HEK293 (cell line): ENCODE results near the gene ZSWIM4.

Experiments used
- CTCF ChIA-PET: fragments of 350-600 bp; formaldehyde crosslinking; extraction: SDS; loops from one replicate; lab custom pipeline; 2021; ENCODE audit warnings: antibody characterized with exemption; lab: Yijun Ruan, JAX
- POLR2A ChIA-PET: fragments of 300-600 bp; formaldehyde crosslinking; extraction: SDS; loops from one replicate; lab custom pipeline; 2020; ENCODE audit warnings: antibody characterized with exemption, inconsistent platforms; lab: Yijun Ruan, JAX
- H3K27ac ChIP-seq: fragments of 200-500 bp; sonication (Bioruptor generic); 2 replicates; pipeline ENCODE4 v1.5.1; 2014; ENCODE audit warnings: low read depth, low read length, control low read depth, inconsistent platforms; ENCODE audit errors: extremely low read depth
- H3K36me3 ChIP-seq, 2 experiments: fragments of 200-500 bp in 1 of 2; sonication (Bioruptor generic) in 1 of 2; 1 replicate in 1 of 2; 2 replicates in 1 of 2; pipeline ENCODE4 v1.5.1; 2014 to 2017; ENCODE audit warnings: inconsistent platforms in 2 of 2, low read length in 2 of 2; ENCODE audit not compliant: control insufficient read depth in 2 of 2, insufficient read depth in 1 of 2
- H3K4me1 ChIP-seq: fragments of 200-500 bp; sonication (Bioruptor generic); 2 replicates; pipeline ENCODE4 v1.5.1; 2014; ENCODE audit warnings: mild to moderate bottlenecking, low read length, inconsistent platforms; ENCODE audit not compliant: control insufficient read depth, insufficient read depth
- H3K4me3 ChIP-seq: 2 replicates; pipeline ENCODE4 v1.5.1; 2011; ENCODE audit warnings: low read depth, mild to moderate bottlenecking, control low read depth, low read length, moderate library complexity
- H3K9me3 ChIP-seq: fragments of 200-500 bp; sonication (Bioruptor generic); 2 replicates; pipeline ENCODE4 v1.5.1; 2014; ENCODE audit warnings: low read depth, low read length, inconsistent platforms; ENCODE audit not compliant: control insufficient read depth, insufficient read depth
- BCL11B ChIP-seq: fragments of 450-650 bp; formaldehyde crosslinking; IDR thresholded peaks from 2 replicates; pipeline ENCODE4 v1.5.1; 2016; ENCODE audit warnings: low read depth, missing biosample characterization, missing genetic modification characterization
- GLIS2 ChIP-seq: fragments of 450-650 bp; formaldehyde crosslinking; IDR thresholded peaks from 2 replicates; pipeline ENCODE4 v1.5.1; 2016; ENCODE audit warnings: missing biosample characterization, missing genetic modification characterization
- HOXC10 ChIP-seq: sonication (generic); formaldehyde crosslinking; IDR thresholded peaks from 2 replicates; pipeline ENCODE4 v1.8.1; 2023; ENCODE audit warnings: mild to moderate bottlenecking, missing genetic modification reagents
- REPIN1 ChIP-seq: fragments of 450-650 bp; formaldehyde crosslinking; IDR thresholded peaks from 2 replicates; pipeline ENCODE4 v1.5.1; 2017; ENCODE audit warnings: missing biosample characterization, missing genetic modification characterization, low read depth
- ZBTB20 ChIP-seq: fragments of 450-650 bp; formaldehyde crosslinking; IDR thresholded peaks from 2 replicates; pipeline ENCODE4 v1.5.1; 2016; ENCODE audit warnings: missing biosample characterization, missing genetic modification characterization
- ZBTB7A ChIP-seq: fragments of 450-650 bp; formaldehyde crosslinking; IDR thresholded peaks from 2 replicates; pipeline ENCODE4 v1.5.1; 2016; ENCODE audit warnings: low read depth, missing biosample characterization, missing genetic modification characterization
- ZBTB8A ChIP-seq: fragments of 450-650 bp; formaldehyde crosslinking; IDR thresholded peaks from 2 replicates; pipeline ENCODE4 v1.5.1; 2016; ENCODE audit warnings: missing biosample characterization, missing genetic modification characterization
- ZIC2 ChIP-seq: fragments of 450-650 bp; formaldehyde crosslinking; IDR thresholded peaks from 2 replicates; pipeline ENCODE4 v1.5.1; 2016; ENCODE audit warnings: missing biosample characterization, missing genetic modification characterization
- ZNF138 ChIP-seq: fragments of 450-650 bp; formaldehyde crosslinking; IDR thresholded peaks from 2 replicates; pipeline ENCODE4 v1.5.1; 2016; ENCODE audit warnings: missing biosample characterization, missing genetic modification characterization, borderline replicate concordance
- ZNF214 ChIP-seq: fragments of 450-650 bp; formaldehyde crosslinking; IDR thresholded peaks from 2 replicates; pipeline ENCODE4 v1.5.1; 2017; ENCODE audit warnings: missing biosample characterization, mild to moderate bottlenecking, missing genetic modification characterization, borderline replicate concordance
- ZNF521 ChIP-seq: fragments of 450-650 bp; formaldehyde crosslinking; IDR thresholded peaks from 2 replicates; pipeline ENCODE4 v1.5.1; 2017; ENCODE audit warnings: missing biosample characterization, mild to moderate bottlenecking, missing genetic modification characterization
- ZNF561 ChIP-seq: fragments of 450-650 bp; IDR thresholded peaks from 2 replicates; pipeline ENCODE4 v1.5.1; 2018; ENCODE audit warnings: missing biosample characterization, missing genetic modification characterization, borderline replicate concordance
- ZNF571 ChIP-seq: fragments of 450-650 bp; formaldehyde crosslinking; IDR thresholded peaks from 2 replicates; pipeline ENCODE4 v1.5.0; 2017; ENCODE audit warnings: missing biosample characterization, missing genetic modification characterization
- ZNF76 ChIP-seq: fragments of 450-650 bp; formaldehyde crosslinking; IDR thresholded peaks from 2 replicates; pipeline ENCODE4; 2016; ENCODE audit warnings: low read depth, missing biosample characterization, missing genetic modification characterization, borderline replicate concordance
- ZSCAN30 ChIP-seq: fragments of 450-650 bp; IDR thresholded peaks from 2 replicates; pipeline ENCODE4 v1.5.1; 2018; ENCODE audit warnings: missing biosample characterization, mild to moderate bottlenecking, missing genetic modification characterization, moderate library complexity
- TF ChIP-seq, protein P1 (sequence below): fragments of 450-650 bp; formaldehyde crosslinking; IDR thresholded peaks from 2 replicates; pipeline ENCODE4 v1.5.1; 2016; ENCODE audit warnings: missing biosample characterization, missing genetic modification characterization, borderline replicate concordance
- TF ChIP-seq, protein P2 (sequence below): fragments of 450-650 bp; formaldehyde crosslinking; IDR thresholded peaks from 2 replicates; pipeline ENCODE4 v1.5.1; 2016; ENCODE audit warnings: missing biosample characterization, missing genetic modification characterization
- TF ChIP-seq, protein P3 (sequence below): fragments of 450-650 bp; formaldehyde crosslinking; IDR thresholded peaks from 2 replicates; pipeline ENCODE4 v1.5.1; 2017; ENCODE audit warnings: missing biosample characterization, missing genetic modification characterization
- TF ChIP-seq, protein P4 (sequence below): fragments of 450-650 bp; formaldehyde crosslinking; conservative IDR thresholded peaks from 2 replicates; pipeline ENCODE4 v1.5.1; 2016; ENCODE audit warnings: low read depth, missing biosample characterization, missing genetic modification characterization

ZSWIM4 gene

DNA sequence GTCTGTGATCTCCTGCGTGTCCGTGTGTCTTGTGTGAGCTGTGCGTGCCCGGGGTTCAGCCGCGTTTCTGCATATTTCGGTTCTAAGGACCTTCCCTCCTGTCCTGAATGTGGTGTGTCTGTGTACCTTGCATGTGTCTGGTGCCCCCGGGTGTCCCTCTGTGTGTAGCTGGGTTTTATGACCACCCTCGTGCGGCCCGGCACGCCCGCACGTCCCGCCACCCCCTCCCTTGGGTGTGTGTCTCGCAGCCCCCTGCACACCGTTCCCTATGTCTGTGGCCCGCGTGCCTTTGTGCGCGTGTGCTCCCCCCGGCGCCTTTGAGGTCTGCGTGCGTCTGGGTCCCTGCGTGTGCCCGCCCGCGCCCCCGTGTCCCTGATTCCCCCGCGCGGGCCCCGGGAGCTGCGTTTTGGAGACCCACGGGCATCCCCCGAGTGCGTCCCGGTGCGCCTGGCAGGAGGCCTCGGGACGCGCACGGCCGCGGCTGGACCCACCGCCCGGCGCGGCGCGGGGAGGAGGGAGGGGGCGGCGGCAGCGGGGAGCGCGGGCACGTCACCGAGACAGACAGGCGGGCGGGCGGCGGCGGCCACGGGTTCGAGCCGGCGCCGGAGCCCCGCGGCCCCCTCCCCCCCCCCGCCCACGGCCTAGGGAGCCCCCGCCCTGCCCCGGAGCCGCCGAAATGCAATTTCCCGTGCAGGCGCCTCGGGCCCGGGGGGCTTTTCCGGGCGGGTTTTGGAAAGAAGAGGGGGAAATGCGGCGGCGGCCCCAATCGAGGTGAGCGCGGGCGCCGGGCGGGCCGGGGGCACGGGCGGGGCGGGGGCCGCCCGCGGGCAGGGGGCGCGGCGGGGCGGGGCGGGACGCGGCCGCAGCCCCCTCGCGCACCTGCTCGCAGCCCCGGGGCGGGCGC lies 69.7 kb downstream of the ZSWIM4 start (continued):
- TF ChIP-seq HOXC10 (CRISPR knock-in tag) (no peak), ZBTB20 (tag by site-specific recombination) (peak; percentile 72), ZNF571 (no peak), ZNF138 (tag by site-specific recombination) (no peak), ZNF214 (tag by site-specific recombination) (no peak), ZBTB7A (tag by site-specific recombination) (peak; percentile 66; the same call in 1 of the 2 replicates), ZNF521 (no peak), BCL11B (tag by site-specific recombination) (no peak), REPIN1 (tag by site-specific recombination) (no peak)
- TF ChIP-seq, protein P1, sequence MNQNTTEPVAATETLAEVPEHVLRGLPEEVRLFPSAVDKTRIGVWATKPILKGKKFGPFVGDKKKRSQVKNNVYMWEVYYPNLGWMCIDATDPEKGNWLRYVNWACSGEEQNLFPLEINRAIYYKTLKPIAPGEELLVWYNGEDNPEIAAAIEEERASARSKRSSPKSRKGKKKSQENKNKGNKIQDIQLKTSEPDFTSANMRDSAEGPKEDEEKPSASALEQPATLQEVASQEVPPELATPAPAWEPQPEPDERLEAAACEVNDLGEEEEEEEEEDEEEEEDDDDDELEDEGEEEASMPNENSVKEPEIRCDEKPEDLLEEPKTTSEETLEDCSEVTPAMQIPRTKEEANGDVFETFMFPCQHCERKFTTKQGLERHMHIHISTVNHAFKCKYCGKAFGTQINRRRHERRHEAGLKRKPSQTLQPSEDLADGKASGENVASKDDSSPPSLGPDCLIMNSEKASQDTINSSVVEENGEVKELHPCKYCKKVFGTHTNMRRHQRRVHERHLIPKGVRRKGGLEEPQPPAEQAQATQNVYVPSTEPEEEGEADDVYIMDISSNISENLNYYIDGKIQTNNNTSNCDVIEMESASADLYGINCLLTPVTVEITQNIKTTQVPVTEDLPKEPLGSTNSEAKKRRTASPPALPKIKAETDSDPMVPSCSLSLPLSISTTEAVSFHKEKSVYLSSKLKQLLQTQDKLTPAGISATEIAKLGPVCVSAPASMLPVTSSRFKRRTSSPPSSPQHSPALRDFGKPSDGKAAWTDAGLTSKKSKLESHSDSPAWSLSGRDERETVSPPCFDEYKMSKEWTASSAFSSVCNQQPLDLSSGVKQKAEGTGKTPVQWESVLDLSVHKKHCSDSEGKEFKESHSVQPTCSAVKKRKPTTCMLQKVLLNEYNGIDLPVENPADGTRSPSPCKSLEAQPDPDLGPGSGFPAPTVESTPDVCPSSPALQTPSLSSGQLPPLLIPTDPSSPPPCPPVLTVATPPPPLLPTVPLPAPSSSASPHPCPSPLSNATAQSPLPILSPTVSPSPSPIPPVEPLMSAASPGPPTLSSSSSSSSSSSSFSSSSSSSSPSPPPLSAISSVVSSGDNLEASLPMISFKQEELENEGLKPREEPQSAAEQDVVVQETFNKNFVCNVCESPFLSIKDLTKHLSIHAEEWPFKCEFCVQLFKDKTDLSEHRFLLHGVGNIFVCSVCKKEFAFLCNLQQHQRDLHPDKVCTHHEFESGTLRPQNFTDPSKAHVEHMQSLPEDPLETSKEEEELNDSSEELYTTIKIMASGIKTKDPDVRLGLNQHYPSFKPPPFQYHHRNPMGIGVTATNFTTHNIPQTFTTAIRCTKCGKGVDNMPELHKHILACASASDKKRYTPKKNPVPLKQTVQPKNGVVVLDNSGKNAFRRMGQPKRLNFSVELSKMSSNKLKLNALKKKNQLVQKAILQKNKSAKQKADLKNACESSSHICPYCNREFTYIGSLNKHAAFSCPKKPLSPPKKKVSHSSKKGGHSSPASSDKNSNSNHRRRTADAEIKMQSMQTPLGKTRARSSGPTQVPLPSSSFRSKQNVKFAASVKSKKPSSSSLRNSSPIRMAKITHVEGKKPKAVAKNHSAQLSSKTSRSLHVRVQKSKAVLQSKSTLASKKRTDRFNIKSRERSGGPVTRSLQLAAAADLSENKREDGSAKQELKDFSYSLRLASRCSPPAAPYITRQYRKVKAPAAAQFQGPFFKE (tag by site-specific recombination), result no peak
- TF ChIP-seq, protein P2, sequence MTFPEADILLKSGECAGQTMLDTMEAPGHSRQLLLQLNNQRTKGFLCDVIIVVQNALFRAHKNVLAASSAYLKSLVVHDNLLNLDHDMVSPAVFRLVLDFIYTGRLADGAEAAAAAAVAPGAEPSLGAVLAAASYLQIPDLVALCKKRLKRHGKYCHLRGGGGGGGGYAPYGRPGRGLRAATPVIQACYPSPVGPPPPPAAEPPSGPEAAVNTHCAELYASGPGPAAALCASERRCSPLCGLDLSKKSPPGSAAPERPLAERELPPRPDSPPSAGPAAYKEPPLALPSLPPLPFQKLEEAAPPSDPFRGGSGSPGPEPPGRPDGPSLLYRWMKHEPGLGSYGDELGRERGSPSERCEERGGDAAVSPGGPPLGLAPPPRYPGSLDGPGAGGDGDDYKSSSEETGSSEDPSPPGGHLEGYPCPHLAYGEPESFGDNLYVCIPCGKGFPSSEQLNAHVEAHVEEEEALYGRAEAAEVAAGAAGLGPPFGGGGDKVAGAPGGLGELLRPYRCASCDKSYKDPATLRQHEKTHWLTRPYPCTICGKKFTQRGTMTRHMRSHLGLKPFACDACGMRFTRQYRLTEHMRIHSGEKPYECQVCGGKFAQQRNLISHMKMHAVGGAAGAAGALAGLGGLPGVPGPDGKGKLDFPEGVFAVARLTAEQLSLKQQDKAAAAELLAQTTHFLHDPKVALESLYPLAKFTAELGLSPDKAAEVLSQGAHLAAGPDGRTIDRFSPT (tag by site-specific recombination), result peak; percentile 12; the same call in 1 of the 2 replicates
- TF ChIP-seq, protein P3, sequence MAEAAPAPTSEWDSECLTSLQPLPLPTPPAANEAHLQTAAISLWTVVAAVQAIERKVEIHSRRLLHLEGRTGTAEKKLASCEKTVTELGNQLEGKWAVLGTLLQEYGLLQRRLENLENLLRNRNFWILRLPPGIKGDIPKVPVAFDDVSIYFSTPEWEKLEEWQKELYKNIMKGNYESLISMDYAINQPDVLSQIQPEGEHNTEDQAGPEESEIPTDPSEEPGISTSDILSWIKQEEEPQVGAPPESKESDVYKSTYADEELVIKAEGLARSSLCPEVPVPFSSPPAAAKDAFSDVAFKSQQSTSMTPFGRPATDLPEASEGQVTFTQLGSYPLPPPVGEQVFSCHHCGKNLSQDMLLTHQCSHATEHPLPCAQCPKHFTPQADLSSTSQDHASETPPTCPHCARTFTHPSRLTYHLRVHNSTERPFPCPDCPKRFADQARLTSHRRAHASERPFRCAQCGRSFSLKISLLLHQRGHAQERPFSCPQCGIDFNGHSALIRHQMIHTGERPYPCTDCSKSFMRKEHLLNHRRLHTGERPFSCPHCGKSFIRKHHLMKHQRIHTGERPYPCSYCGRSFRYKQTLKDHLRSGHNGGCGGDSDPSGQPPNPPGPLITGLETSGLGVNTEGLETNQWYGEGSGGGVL (tag by site-specific recombination), result no peak

DNA sequence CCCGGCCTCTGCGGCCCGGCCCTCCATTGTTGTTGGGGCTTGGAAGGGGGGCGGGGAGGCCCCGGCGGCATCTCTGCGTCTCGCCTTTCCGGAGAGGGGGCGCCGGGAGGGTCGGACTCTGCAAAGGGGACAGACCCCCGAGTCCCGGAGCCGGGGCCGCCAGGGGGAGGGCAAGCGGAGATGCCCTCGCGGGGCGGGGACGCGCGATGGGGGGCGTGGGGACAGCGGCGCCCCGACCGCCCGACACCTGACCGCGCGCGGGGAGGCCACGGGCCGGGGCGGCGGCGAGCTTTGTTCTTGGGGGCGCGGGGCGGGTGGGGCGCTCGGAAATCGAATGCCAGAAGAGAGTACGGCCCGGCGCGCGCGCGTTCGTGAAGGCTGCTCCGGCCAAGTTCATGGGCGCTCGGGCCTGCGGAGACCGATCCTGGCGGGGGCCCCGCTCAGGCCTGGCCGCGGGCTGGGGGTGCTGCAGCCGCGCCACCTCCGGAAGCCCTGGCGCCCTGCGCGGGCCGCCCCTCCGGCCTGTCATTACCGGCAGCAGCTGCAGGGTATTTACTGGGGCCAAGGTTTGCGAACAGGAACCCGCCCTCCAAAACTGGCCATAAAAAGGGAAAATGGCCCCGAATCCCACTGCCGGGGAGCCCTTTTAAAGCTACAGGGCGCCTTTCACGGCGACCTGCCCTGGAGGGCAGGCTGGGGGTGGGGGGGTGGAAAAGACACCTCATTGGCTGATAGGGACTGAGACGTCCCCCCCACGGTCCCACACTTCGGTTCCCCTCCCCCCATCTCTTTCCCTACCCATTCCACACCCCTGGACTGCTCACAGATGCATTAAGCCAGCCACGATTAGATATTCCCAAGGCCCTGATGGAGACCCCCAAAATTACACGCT lies 70.6 kb downstream of the ZSWIM4 start:
- POLR2A ChIA-PET, result interaction anchor here (0.6 to 1.0 kb wide), 2 partner anchors 126 to 195 kb away, joined by 3 to 5 read pairs; no protein-coding TSS in a partner anchor
- no peak for TF ChIP-seq ZNF76
- 0 out of 2 replicates have a peak, but pooled peaks have one; percentile 18 for TF ChIP-seq ZSCAN30 (tag by site-specific recombination)
- peak; percentile 95 for TF ChIP-seq ZBTB8A (tag by site-specific recombination)
- TF ChIP-seq GLIS2 (tag by site-specific recombination), result peak; percentile 62
- TF ChIP-seq ZIC2 (tag by site-specific recombination), result peak; percentile 56
- peak; percentile 54; the same call in 1 of the 2 replicates for TF ChIP-seq ZNF561 (tag by site-specific recombination)
- peak; percentile 10; the same call in 1 of the 2 replicates for TF ChIP-seq ZBTB20 (tag by site-specific recombination)
- TF ChIP-seq, protein P4, sequence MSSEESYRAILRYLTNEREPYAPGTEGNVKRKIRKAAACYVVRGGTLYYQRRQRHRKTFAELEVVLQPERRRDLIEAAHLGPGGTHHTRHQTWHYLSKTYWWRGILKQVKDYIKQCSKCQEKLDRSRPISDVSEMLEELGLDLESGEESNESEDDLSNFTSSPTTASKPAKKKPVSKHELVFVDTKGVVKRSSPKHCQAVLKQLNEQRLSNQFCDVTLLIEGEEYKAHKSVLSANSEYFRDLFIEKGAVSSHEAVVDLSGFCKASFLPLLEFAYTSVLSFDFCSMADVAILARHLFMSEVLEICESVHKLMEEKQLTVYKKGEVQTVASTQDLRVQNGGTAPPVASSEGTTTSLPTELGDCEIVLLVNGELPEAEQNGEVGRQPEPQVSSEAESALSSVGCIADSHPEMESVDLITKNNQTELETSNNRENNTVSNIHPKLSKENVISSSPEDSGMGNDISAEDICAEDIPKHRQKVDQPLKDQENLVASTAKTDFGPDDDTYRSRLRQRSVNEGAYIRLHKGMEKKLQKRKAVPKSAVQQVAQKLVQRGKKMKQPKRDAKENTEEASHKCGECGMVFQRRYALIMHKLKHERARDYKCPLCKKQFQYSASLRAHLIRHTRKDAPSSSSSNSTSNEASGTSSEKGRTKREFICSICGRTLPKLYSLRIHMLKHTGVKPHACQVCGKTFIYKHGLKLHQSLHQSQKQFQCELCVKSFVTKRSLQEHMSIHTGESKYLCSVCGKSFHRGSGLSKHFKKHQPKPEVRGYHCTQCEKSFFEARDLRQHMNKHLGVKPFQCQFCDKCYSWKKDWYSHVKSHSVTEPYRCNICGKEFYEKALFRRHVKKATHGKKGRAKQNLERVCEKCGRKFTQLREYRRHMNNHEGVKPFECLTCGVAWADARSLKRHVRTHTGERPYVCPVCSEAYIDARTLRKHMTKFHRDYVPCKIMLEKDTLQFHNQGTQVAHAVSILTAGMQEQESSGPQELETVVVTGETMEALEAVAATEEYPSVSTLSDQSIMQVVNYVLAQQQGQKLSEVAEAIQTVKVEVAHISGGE (tag by site-specific recombination), result no peak; the same call in 1 of the 2 replicates

More for the DNA sequence above, 70.6 kb downstream of the ZSWIM4 start:
- H3K9me3 ChIP-seq, result no peaks in the 10 kb centered on the region
- peak overlapping the region; percentile 65 for H3K27ac ChIP-seq
- CTCF ChIA-PET, result interaction anchor here (0.6 to 1.9 kb wide), 2 partner anchors 45 to 588 kb away, joined by 3 to 4 read pairs; no protein-coding TSS in a partner anchor
- no peaks in the 10 kb centered on the region; a peak in 1 of 3 replicates for H3K36me3 ChIP-seq
- peak overlapping the region; percentile 60 for H3K4me3 ChIP-seq
- no peaks in the 10 kb centered on the region; the same call in 1 of the 2 replicates for H3K4me1 ChIP-seq
